PFSK-1 (cell line): ENCODE results near the gene TNS1.

Experiments
- FOXP2 ChIP-seq: optimal IDR thresholded peaks from 2 replicates; pipeline ENCODE3; 2011; ENCODE audit warnings: borderline replicate concordance, control low read depth, inconsistent platforms; ENCODE audit not compliant: insufficient read depth; ENCODE audit errors: extremely low read length, extremely low read depth
- POLR2AphosphoS5 ChIP-seq: IDR thresholded peaks from 2 replicates; pipeline ENCODE4 v1.6.1; 2012; ENCODE audit warnings: low read depth, mild to moderate bottlenecking, control low read depth, low read length, moderate library complexity
- SIN3A ChIP-seq: IDR thresholded peaks from 2 replicates; pipeline ENCODE4 v1.6.1; 2012; ENCODE audit warnings: mild to moderate bottlenecking, low read length, moderate library complexity, borderline replicate concordance; ENCODE audit not compliant: insufficient read depth
- TAF1 ChIP-seq: IDR thresholded peaks from 2 replicates; pipeline ENCODE4 v1.6.1; 2012; ENCODE audit warnings: low read length, control low read depth, borderline replicate concordance; ENCODE audit not compliant: insufficient read depth
- TF ChIP-seq, protein P1 (sequence below), 2 experiments: IDR thresholded peaks; 2 replicates each; pipeline versions ENCODE4 v1.6.1 to v1.8.0; 2011 to 2012; ENCODE audit warnings: low read depth in 2 of 2, low read length in 2 of 2, control low read depth in 1 of 2, inconsistent platforms in 1 of 2, mild to moderate bottlenecking in 1 of 2, moderate library complexity in 1 of 2; ENCODE audit not compliant: insufficient read depth in 1 of 2

The TNS1 gene

DNA sequence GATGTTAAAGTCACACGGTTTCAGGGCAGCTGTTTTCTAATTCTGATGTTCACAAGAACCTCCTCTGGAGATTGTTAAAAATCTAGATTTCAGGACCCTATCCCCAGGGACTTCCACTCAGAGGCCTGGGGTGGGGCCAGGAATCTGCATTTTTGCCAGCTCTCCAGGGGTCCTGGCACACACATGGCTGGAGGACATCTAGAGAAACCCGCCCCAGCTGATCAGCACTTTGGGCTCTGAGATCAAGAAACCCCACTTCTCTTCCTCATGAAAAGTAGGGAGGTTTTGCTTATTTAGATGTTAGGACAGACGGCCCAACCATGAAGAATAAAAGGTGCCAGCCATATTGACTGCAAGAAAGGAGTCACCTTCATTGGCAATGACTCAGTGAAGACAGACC is 148.8 kb downstream of the TNS1 start:
- TF ChIP-seq FOXP2: no peak
- TF ChIP-seq, protein P1, sequence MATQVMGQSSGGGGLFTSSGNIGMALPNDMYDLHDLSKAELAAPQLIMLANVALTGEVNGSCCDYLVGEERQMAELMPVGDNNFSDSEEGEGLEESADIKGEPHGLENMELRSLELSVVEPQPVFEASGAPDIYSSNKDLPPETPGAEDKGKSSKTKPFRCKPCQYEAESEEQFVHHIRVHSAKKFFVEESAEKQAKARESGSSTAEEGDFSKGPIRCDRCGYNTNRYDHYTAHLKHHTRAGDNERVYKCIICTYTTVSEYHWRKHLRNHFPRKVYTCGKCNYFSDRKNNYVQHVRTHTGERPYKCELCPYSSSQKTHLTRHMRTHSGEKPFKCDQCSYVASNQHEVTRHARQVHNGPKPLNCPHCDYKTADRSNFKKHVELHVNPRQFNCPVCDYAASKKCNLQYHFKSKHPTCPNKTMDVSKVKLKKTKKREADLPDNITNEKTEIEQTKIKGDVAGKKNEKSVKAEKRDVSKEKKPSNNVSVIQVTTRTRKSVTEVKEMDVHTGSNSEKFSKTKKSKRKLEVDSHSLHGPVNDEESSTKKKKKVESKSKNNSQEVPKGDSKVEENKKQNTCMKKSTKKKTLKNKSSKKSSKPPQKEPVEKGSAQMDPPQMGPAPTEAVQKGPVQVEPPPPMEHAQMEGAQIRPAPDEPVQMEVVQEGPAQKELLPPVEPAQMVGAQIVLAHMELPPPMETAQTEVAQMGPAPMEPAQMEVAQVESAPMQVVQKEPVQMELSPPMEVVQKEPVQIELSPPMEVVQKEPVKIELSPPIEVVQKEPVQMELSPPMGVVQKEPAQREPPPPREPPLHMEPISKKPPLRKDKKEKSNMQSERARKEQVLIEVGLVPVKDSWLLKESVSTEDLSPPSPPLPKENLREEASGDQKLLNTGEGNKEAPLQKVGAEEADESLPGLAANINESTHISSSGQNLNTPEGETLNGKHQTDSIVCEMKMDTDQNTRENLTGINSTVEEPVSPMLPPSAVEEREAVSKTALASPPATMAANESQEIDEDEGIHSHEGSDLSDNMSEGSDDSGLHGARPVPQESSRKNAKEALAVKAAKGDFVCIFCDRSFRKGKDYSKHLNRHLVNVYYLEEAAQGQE (IDR thresholded peaks at IDR 0.05; ENCODE audit: insufficient read depth in 1 of 2, low read depth in 2 of 2, low read length in 2 of 2): no peak
- no peak for TF ChIP-seq POLR2AphosphoS5
- TF ChIP-seq SIN3A: no peak
- TF ChIP-seq TAF1: no peak

DNA sequence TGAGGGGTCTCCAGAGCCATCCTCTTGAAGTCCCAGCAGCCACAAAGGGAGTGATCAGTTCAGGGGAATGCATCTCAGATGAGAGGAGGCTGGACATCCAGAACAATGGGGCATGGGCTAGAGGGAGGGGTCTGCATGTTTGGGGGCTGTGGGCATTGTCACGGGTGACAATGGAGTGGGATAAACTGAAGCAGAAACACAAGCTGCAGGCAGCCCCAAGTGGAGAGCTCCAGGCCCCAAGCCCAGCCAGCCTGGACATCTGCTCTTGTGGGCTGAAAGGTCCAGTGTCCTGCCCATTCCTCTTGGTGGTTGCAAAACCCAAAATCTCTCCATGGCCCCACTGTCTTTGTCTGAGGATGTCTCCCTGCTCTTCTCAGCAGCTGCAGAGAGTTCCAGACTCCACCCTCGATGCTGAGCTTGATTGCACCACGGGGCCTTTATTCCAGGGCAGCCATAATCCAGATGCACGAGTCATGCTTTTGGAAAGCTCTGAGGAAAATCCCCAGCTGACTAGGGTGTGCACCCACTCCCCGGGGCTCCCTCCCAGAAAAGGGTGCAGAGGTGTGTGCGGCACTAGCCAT is 149.4 kb downstream of the TNS1 start:
- TF ChIP-seq, protein P1 (IDR thresholded peaks at IDR 0.05; ENCODE audit: insufficient read depth in 1 of 2, low read depth in 2 of 2, low read length in 2 of 2): no peak
- no peak for TF ChIP-seq POLR2AphosphoS5
- TF ChIP-seq SIN3A: no peak
- no peak for TF ChIP-seq TAF1
- TF ChIP-seq FOXP2: no peak

DNA sequence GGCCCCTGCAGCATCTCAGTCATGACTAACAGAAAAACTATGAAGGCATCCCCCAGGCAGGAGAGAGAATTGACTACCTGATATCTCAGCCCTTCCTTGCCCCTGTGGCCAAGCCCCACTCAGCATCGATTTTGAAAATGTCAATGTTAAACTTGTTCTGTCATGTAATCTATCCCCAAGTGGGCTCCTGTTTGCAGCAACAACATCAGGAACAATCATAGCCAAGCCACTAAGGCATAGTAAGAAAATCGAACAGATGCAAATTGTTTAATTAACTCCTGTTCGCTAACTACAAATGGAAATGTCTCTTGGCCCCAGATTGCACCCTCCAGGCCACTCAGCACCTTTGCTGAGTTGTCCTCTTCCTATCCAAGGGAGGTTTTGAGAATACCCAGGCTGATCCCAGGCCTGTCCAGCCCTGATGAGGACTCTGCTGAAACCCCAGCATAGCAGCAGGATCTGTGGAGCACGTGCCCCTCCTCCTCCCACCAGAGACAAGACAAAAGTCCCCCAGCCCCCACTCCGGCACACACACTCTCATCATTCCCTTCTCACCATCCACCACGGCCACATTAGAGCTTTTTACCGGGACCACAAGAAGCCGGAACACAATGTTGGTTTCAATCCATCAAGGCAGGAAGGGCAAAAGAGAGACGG is 150.1 kb downstream of the TNS1 start:
- TF ChIP-seq, protein P1 (IDR thresholded peaks at IDR 0.05; ENCODE audit: insufficient read depth in 1 of 2, low read depth in 2 of 2, low read length in 2 of 2): no peak
- TF ChIP-seq POLR2AphosphoS5 (no peak), TAF1 (no peak), SIN3A (no peak), FOXP2 (no peak)

- no peak for TF ChIP-seq POLR2AphosphoS5
- no peak for TF ChIP-seq FOXP2
- TF ChIP-seq, protein P1 (IDR thresholded peaks at IDR 0.05; ENCODE audit: insufficient read depth in 1 of 2, low read depth in 2 of 2, low read length in 2 of 2): no peak
- TF ChIP-seq TAF1: no peak
- no peak for TF ChIP-seq SIN3A
These were observed 151.4 kb downstream of the TNS1 start for GRCh38 chr2:217851191-217852020.
